ENCODE results near the gene FRAS1.

DNA sequence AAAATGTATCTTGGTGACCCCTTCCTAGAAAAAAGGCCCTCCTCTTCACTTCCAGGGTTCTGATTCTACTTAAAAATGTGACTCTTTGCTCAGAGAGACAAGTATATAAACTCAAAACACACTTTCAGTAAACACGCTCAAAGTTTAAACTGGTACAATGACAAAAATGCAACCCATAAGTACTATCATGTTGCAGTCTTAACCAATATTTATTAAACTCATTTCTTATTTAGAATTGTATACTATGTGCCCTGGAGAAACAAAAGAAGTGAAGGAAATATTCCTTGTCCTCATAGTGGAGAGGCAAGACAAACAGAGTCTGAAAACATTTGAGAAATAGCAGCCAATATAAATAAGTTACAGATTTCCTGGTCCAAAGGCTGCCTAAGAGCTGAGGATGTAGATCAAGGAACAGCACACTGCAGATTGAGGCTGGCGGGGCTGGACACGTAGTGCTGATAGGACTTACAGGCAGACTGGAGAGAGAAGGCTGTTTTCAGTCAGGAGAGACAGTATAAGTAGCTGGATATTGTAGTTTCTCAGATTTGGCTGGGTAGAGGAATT is 455.3 kb downstream of the FRAS1 start:
- TF ChIP-seq CTCF (IDR thresholded peaks at IDR 0.05) (no peak), POLR2A (IDR thresholded peaks at IDR 0.05) (no peak)

Measured in vagina (tissue), 2 donors.